Keratinocyte (primary cell): Measurements from ENCODE around the gene MTO1.

Source experiments
- CTCF ChIP-seq, 3 experiments: IDR thresholded peaks in 1 of 3; conservative IDR thresholded peaks in 1 of 3; optimal IDR thresholded peaks in 1 of 3; 2 replicates in 2 of 3; 3 replicates in 1 of 3; pipeline versions ENCODE3 to v1.5.1; 2011; ENCODE audit warnings: low read length in 3 of 3, mild to moderate bottlenecking in 3 of 3, moderate library complexity in 2 of 3, control low read depth in 1 of 3, inconsistent platforms in 1 of 3; ENCODE audit not compliant: insufficient read depth in 2 of 3; ENCODE audit errors: extremely low read depth in 1 of 3
- EZH2 ChIP-seq: IDR thresholded peaks from one replicate; pipeline ENCODE4 v1.6.1; 2012; ENCODE audit warnings: inconsistent platforms, mild to moderate bottlenecking, low read length, moderate library complexity

DNA sequence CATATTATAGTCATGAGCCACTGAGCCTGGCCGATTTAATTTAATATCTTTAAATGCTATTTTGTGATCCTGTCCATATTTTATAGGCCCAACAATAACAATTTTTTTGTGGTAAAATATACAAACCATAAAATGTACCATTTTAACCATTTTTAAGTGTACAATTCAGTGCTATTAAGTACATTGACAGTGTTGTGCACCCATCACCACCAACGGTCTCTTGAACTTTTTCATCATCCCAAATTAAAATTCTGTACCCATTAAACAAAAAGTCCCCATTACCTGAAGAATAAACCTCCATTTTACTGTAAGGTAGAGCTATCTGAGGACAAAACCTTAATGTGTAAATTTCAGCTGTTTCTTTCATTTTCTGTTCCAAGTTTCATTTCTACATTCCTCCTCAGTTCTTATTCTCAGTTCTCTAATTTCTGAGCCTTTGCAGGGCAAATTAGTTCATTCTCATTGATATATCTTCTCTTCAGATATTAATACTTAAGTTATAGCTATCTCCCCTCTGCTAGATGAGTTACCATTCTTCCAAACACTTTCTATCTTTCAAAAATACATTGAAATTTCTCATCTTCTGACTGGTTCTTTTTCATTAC is 10.3 kb downstream of the MTO1 start:
- TF ChIP-seq EZH2 = no peak
- TF ChIP-seq CTCF (optimal IDR thresholded peaks at IDR 0.05 in 1 of 3, IDR thresholded peaks at IDR 0.05 in 1 of 3, conservative IDR thresholded peaks at IDR 0.05 in 1 of 3; ENCODE audit: extremely low read depth in 1 of 3, insufficient read depth in 2 of 3, low read length in 3 of 3) = no peak
